CD4-positive, alpha-beta T cell (primary cell): ENCODE data around the gene TCP11X2. TPM values are rescaled to one million over a fixed set of nuclear protein-coding genes. Genes with fewer than 3 reads are reported as not detected.
"Not testable (repeated sequence)": the region's sequence is repeated elsewhere in the genome, so short reads cannot be mapped to it uniquely, and the experiment has no call there.

Source experiments
- ATAC-seq: fragments of 200-7000 bp; cut with Tn5 transposase; one replicate; pipeline ENCODE4 v1.10.0; 2022; ENCODE audit warnings: mild to moderate bottlenecking; ENCODE audit not compliant: poor library complexity
- CTCF ChIA-PET: fragments of 350-600 bp; sonication (Branson Sonifier 250); formaldehyde crosslinking; loops from one replicate; lab custom pipeline; 2021; ENCODE audit warnings: antibody characterized with exemption, inconsistent platforms; lab: Charles Lee
- POLR2A ChIA-PET: fragments of 350-600 bp; sonication (Branson Sonifier 250); formaldehyde crosslinking; loops from one replicate; lab custom pipeline; 2021; ENCODE audit warnings: antibody characterized with exemption, inconsistent platforms; lab: Charles Lee
- DNase-seq, 14 experiments: peaks; one replicate each; pipeline ENCODE4 v3.0.0-alpha.2; 2013 to 2020; ENCODE audit warnings: mixed read lengths in 2 of 14
- H3K27ac ChIP-seq, 2 donors: one replicate each; pipeline versions ENCODE4 v1.5.1 to v1.7.0; 2013; ENCODE audit warnings: low read length in 2 of 2, low read depth in 1 of 2, mild to moderate bottlenecking in 1 of 2
- H3K27me3 ChIP-seq, 2 experiments: 1 replicate in 1 of 2; 2 replicates in 1 of 2; pipeline versions ENCODE4 v1.6.1 to v1.7.0; 2013; ENCODE audit warnings: low read length in 2 of 2, control low read depth in 1 of 2, mild to moderate bottlenecking in 1 of 2, moderate library complexity in 1 of 2; ENCODE audit not compliant: insufficient read depth in 2 of 2, control insufficient read depth in 1 of 2
- H3K36me3 ChIP-seq: one replicate; pipeline ENCODE4 v1.6.1; 2013; ENCODE audit warnings: low read length, control low read depth; ENCODE audit not compliant: insufficient read depth
- H3K4me1 ChIP-seq: one replicate; pipeline ENCODE4 v1.6.1; 2013; ENCODE audit warnings: low read length, control low read depth; ENCODE audit not compliant: insufficient read depth
- H3K4me3 ChIP-seq: one replicate; pipeline ENCODE4 v1.5.1; 2013; ENCODE audit warnings: mild to moderate bottlenecking, low read length, moderate library complexity
- H3K9me3 ChIP-seq, 2 experiments: 1 replicate in 1 of 2; 2 replicates in 1 of 2; pipeline versions ENCODE4 v1.6.1 to v1.7.0; 2013; ENCODE audit warnings: low read length in 2 of 2, mild to moderate bottlenecking in 2 of 2, control low read depth in 1 of 2, moderate library complexity in 1 of 2; ENCODE audit not compliant: control insufficient read depth in 1 of 2, insufficient read depth in 1 of 2
- H3K27ac Mint-ChIP-seq: one replicate; pipeline ENCODE4 v1.8.0; 2020; ENCODE audit warnings: mixed read lengths
- H3K27me3 Mint-ChIP-seq: one replicate; pipeline ENCODE4 v1.8.0; 2021; ENCODE audit warnings: mixed read lengths
- H3K36me3 Mint-ChIP-seq: one replicate; pipeline ENCODE4 v1.8.0; 2021; ENCODE audit warnings: low read depth, mixed read lengths
- H3K4me1 Mint-ChIP-seq: one replicate; pipeline ENCODE4 v1.8.0; 2021; ENCODE audit warnings: low read depth, mixed read lengths
- H3K4me3 Mint-ChIP-seq: one replicate; pipeline ENCODE4 v1.8.0; 2020; ENCODE audit warnings: mild to moderate bottlenecking, mixed read lengths
- H3K9me3 Mint-ChIP-seq: one replicate; pipeline ENCODE4 v1.8.0; 2020; ENCODE audit warnings: mixed read lengths
- intact Hi-C, 2 experiments: fragments of 100-400 bp; cut with DNase I in 1 of 2; cut with micrococcal nuclease in 1 of 2; formaldehyde crosslinking; loops; one replicate each; pipeline versions ENCODE4 v1.15.1 to v1.9.0; 2023 to 2025; cut with DNase I, micrococcal nuclease
- total RNA-seq, 174 experiments: library from RNA in 2 of 174; stranded (reverse) in 2 of 174; gene quantifications; one replicate each; pipeline ENCODE4 v1.2.3 and lab custom pipeline; 2021 to 2026
- TF ChIP-seq, protein P1 (sequence below): fragments of 200-600 bp; IDR thresholded peaks from one replicate; pipeline ENCODE4 v1.8.0; 2022; ENCODE audit warnings: antibody characterized with exemption, mild to moderate bottlenecking

The TCP11X2 gene
- total RNA-seq, 2 experiments from 2014 or later = not detected

DNA sequence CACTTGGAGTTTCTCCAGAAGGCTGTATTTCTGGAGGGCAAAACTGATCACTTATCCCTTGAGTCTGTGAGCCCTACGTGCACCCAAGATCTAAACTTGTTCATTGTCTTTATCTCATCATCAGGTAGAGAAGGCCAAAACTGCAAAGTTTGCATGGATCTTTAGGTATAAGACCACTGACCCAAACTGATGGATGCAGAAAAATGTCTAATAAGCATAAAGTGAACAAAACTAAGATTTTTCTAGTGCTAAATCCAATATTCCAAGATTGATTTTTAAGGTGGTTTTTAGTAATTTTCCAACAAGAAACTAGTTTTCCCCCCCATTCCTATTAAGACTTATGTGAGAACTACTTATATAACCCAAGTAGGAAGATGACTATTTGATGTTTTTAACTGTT is 42.9 kb upstream of the TCP11X2 start:
- intact Hi-C loops = loop anchor here in 1 of 2 experiments (10.0 kb wide), 1 partner anchor 140 kb away; the partner anchor contains the start of gene GPRASP1
- H3K4me3 ChIP-seq = no peak overlapping the region
- peaks cover 4% of the 10 kb centered on the region for H3K4me1 Mint-ChIP-seq
- H3K9me3 Mint-ChIP-seq = no peaks in the 10 kb centered on the region
- no peaks in the 10 kb centered on the region for H3K36me3 Mint-ChIP-seq
- DNase-seq = no peak
- TF ChIP-seq, protein P1, sequence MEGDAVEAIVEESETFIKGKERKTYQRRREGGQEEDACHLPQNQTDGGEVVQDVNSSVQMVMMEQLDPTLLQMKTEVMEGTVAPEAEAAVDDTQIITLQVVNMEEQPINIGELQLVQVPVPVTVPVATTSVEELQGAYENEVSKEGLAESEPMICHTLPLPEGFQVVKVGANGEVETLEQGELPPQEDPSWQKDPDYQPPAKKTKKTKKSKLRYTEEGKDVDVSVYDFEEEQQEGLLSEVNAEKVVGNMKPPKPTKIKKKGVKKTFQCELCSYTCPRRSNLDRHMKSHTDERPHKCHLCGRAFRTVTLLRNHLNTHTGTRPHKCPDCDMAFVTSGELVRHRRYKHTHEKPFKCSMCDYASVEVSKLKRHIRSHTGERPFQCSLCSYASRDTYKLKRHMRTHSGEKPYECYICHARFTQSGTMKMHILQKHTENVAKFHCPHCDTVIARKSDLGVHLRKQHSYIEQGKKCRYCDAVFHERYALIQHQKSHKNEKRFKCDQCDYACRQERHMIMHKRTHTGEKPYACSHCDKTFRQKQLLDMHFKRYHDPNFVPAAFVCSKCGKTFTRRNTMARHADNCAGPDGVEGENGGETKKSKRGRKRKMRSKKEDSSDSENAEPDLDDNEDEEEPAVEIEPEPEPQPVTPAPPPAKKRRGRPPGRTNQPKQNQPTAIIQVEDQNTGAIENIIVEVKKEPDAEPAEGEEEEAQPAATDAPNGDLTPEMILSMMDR = no peak
- peaks cover 7% of the 10 kb centered on the region for H3K4me1 ChIP-seq
- no peak overlapping the region for H3K27ac Mint-ChIP-seq
- H3K36me3 ChIP-seq = no peaks in the 10 kb centered on the region
- peaks cover 49% of the 10 kb centered on the region for H3K27me3 Mint-ChIP-seq
- ChIA-PET POLR2A (no interaction called here), CTCF (no interaction called here)
- peaks cover 5 to 21% of the 10 kb centered on the region in 2 experiments for H3K27me3 ChIP-seq
- no peak for ATAC-seq
- H3K27ac ChIP-seq = no peak overlapping the region
- no peaks in the 10 kb centered on the region for H3K9me3 ChIP-seq
- no peak overlapping the region for H3K4me3 Mint-ChIP-seq

DNA sequence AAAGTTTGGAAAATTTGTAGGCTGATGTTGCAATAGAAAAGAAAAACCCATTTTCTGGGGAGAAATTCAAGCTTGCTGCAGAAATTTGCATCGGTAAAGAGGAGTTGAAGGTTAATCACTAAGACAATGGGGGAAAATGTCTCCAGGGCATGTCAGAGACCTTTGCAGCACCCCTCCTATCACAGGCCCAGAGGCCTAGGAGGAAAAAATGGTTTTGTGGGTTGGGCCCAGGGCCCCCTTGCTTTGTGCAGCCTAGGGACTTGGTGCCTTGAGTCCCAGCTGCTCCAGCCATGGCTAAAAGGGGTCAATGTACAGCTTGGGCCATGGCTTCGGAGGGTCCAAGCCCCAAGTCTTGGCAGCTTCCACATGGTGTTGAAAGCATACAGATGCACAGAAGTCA is 27.1 kb upstream of the TCP11X2 start:
- no peaks in the 10 kb centered on the region for H3K36me3 Mint-ChIP-seq
- intact Hi-C loops = loop anchor here in 1 of 2 experiments (10.0 kb wide), 1 partner anchor 366 kb away; no protein-coding TSS in a partner anchor
- H3K4me3 ChIP-seq = no peak overlapping the region
- ChIA-PET POLR2A (no interaction called here), CTCF (no interaction called here)
- H3K27me3 ChIP-seq = no peaks in the 10 kb centered on the region
- H3K27ac Mint-ChIP-seq = no peak overlapping the region
- H3K4me1 Mint-ChIP-seq = no peaks in the 10 kb centered on the region
- H3K4me3 Mint-ChIP-seq = no peak overlapping the region
- H3K4me1 ChIP-seq = no peaks in the 10 kb centered on the region
- peaks cover 0 to 4% of the 10 kb centered on the region in 2 experiments for H3K9me3 ChIP-seq
- TF ChIP-seq, protein P1 = no peak
- H3K36me3 ChIP-seq = no peaks in the 10 kb centered on the region
- peaks cover 2% of the 10 kb centered on the region for H3K9me3 Mint-ChIP-seq
- H3K27ac ChIP-seq = no peak overlapping the region
- ATAC-seq = no peak
- no peaks in the 10 kb centered on the region for H3K27me3 Mint-ChIP-seq
- DNase-seq = no peak

DNA sequence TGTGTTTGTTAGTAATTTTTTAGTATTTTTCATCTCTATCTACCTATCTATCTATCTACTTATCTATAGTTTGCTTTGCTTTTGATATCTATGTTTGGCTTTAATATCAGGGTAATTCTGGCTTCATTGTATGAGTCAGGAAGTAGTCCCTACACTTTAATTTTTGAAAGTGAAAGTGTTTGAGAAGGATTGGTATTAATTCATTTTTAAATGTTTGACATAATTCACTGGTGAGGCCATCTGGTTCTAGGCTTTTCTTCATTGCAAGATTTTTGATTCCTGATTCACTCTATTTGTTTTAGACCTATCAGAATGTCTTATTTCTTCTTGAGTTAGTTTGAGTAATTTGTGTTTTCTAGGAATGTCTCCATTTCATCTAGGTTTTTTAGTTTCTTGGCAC is 20.2 kb upstream of the TCP11X2 start:
- H3K27ac ChIP-seq = no peak overlapping the region
- H3K4me3 ChIP-seq = no peak overlapping the region
- CTCF ChIA-PET = no interaction called here
- H3K27me3 ChIP-seq = no peaks in the 10 kb centered on the region
- no peaks in the 10 kb centered on the region for H3K4me1 Mint-ChIP-seq
- no peaks in the 10 kb centered on the region for H3K36me3 Mint-ChIP-seq
- H3K27me3 Mint-ChIP-seq = no peaks in the 10 kb centered on the region
- H3K4me1 ChIP-seq = no peaks in the 10 kb centered on the region
- H3K27ac Mint-ChIP-seq = no peak overlapping the region
- no peaks in the 10 kb centered on the region for H3K9me3 Mint-ChIP-seq
- no peak for DNase-seq
- TF ChIP-seq, protein P1 = no peak
- H3K36me3 ChIP-seq = no peaks in the 10 kb centered on the region
- ATAC-seq = no peak
- POLR2A ChIA-PET = no interaction called here
- intact Hi-C loops = loop anchor here in 1 of 2 experiments (10.0 kb wide), 1 partner anchor 373 kb away; no protein-coding TSS in a partner anchor
- H3K4me3 Mint-ChIP-seq = no peak overlapping the region
- H3K9me3 ChIP-seq = no peaks in the 10 kb centered on the region

DNA sequence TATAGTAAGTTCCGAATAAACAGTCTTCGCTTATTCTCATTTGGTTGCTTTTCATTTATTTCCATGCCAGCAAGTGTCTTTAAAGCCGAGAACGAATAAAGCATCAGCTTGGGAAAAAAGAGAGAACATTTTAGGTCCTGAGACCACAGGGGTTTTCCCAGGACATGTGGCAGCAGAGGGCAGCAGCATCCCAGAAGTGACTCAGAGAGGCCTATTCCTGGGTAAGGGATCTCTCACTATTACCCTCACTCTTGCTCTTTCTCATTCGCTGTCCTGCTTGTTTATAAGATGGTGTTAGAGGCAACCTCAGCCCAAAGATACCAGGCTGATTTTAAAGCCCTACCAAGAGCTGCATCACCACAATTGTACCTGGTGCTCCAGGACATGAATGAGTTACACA is 7.2 kb upstream of the TCP11X2 start:
- H3K4me3 ChIP-seq, POLR2A ChIA-PET, H3K4me1 ChIP-seq, H3K9me3 Mint-ChIP-seq, H3K36me3 ChIP-seq, H3K27me3 Mint-ChIP-seq, H3K4me1 Mint-ChIP-seq, H3K4me3 Mint-ChIP-seq, H3K27ac ChIP-seq, H3K27ac Mint-ChIP-seq, DNase-seq, H3K27me3 ChIP-seq, CTCF ChIA-PET, H3K36me3 Mint-ChIP-seq, H3K9me3 ChIP-seq, intact Hi-C loops, ATAC-seq: not testable (repeated sequence)

DNA sequence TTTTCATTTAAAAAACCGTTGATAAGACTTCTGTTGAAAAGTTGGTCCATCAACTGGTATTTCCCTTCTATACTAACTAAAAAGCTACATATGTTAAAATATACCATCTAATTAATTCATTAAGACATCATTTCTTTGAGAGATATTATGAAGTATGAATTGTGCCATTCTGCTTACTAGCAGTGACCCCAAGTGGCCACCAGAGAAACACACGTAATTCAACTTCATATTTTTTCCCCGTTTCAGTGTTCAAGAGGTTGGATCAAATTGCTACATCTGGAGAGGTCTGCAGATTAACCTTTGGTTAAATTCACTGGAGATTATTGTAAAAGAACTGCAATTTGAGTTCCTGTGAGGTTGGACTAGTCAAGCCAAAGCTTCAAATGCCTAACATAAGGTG is 1.4 kb downstream of the TCP11X2 start:
- ATAC-seq, H3K4me3 Mint-ChIP-seq, H3K36me3 ChIP-seq, H3K27me3 ChIP-seq, H3K4me1 ChIP-seq, H3K9me3 ChIP-seq, H3K4me1 Mint-ChIP-seq, intact Hi-C loops, H3K9me3 Mint-ChIP-seq, CTCF ChIA-PET, H3K4me3 ChIP-seq, H3K27me3 Mint-ChIP-seq, POLR2A ChIA-PET, DNase-seq, H3K27ac Mint-ChIP-seq, H3K36me3 Mint-ChIP-seq, H3K27ac ChIP-seq: not testable (repeated sequence)
